Prostate gland (tissue), 2 donors: ENCODE data around the gene TRAPPC3L. TPM values are rescaled to one million over a fixed set of nuclear protein-coding genes. Genes with fewer than 3 reads are reported as not detected.

Experiments
- DNase-seq: peaks from one replicate; pipeline ENCODE4 v3.0.0-alpha.2; 2019; ENCODE audit warnings: low spot score
- H3K27ac ChIP-seq, 2 donors: fragments of 200-600 bp; sonication (generic); 2 replicates each; pipeline ENCODE4 v1.5.1; 2017 to 2019
- H3K27me3 ChIP-seq: fragments of 200-600 bp; sonication (generic); replicated peaks from 2 replicates; pipeline ENCODE4 v1.5.1; 2019; ENCODE audit not compliant: insufficient read depth
- H3K36me3 ChIP-seq, 2 donors: fragments of 200-600 bp; sonication (generic); 1 replicate in 1 of 2; 2 replicates in 1 of 2; pipeline versions ENCODE4 v1.5.1 to v1.8.1; 2017 to 2019
- H3K4me1 ChIP-seq: fragments of 200-600 bp; sonication (generic); replicated peaks from 2 replicates; pipeline ENCODE4 v1.5.1; 2019
- H3K4me3 ChIP-seq, 2 donors: fragments of 200-600 bp; sonication (generic); 2 replicates each; pipeline ENCODE4 v1.5.1; 2017 to 2019
- H3K9me3 ChIP-seq: fragments of 200-600 bp; sonication (generic); 2 replicates; pipeline ENCODE4 v1.5.1; 2017
- POLR2A ChIP-seq: fragments of 450-650 bp; IDR thresholded peaks from one replicate; pipeline ENCODE4 v1.6.1; 2016; ENCODE audit warnings: antibody characterized with exemption, mild to moderate bottlenecking
- POLR2AphosphoS5 ChIP-seq: sonication (generic); formaldehyde crosslinking; IDR thresholded peaks from one replicate; pipeline ENCODE4 v1.6.1; 2017; ENCODE audit warnings: antibody characterized with exemption
- WGBS: methylation state at CpG from one replicate; pipeline ENCODE4 v1.1.5; 2018; 5-methylcytosine and 5-hydroxymethylcytosine counted together
- intact Hi-C: fragments of 100-400 bp; cut with DNase I; formaldehyde crosslinking; loops from one replicate; pipeline ENCODE4 v1.14.2; 2022
- total RNA-seq, 2 donors: library from RNA; depleted of rRNA; stranded (reverse); fragments of >200 nt; gene quantifications; one replicate each; pipeline ENCODE4 v1.1.0, GENCODE V29; 2016
- TF ChIP-seq, protein P1 (sequence below), 4 experiments: fragments of 200-600 bp in 2 of 4; fragments of 450-650 bp in 2 of 4; sonication (generic) in 2 of 4; IDR thresholded peaks; 1 replicate in 3 of 4; 2 replicates in 1 of 4; pipeline ENCODE4 v1.5.1; 2016 to 2019; ENCODE audit warnings: antibody characterized with exemption in 4 of 4, mild to moderate bottlenecking in 2 of 4, moderate library complexity in 2 of 4

TRAPPC3L gene
- total RNA-seq, 2 donors from 2014 or later, result not detected

GRCh38 chr6:116450769-116451740 is 94.4 kb downstream of the TRAPPC3L start:
- intact Hi-C loops, result no loop called here
- no peak overlapping the region for H3K4me3 ChIP-seq
- no peaks in the 10 kb centered on the region for H3K9me3 ChIP-seq
- no peak overlapping the region for H3K27ac ChIP-seq
- WGBS, result 67% methylated on average over 9 of the region's 9 CpGs
- no peaks in the 10 kb centered on the region for H3K36me3 ChIP-seq
- no peaks in the 10 kb centered on the region for H3K4me1 ChIP-seq
- no peak for TF ChIP-seq POLR2AphosphoS5
- TF ChIP-seq, protein P1, sequence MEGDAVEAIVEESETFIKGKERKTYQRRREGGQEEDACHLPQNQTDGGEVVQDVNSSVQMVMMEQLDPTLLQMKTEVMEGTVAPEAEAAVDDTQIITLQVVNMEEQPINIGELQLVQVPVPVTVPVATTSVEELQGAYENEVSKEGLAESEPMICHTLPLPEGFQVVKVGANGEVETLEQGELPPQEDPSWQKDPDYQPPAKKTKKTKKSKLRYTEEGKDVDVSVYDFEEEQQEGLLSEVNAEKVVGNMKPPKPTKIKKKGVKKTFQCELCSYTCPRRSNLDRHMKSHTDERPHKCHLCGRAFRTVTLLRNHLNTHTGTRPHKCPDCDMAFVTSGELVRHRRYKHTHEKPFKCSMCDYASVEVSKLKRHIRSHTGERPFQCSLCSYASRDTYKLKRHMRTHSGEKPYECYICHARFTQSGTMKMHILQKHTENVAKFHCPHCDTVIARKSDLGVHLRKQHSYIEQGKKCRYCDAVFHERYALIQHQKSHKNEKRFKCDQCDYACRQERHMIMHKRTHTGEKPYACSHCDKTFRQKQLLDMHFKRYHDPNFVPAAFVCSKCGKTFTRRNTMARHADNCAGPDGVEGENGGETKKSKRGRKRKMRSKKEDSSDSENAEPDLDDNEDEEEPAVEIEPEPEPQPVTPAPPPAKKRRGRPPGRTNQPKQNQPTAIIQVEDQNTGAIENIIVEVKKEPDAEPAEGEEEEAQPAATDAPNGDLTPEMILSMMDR (IDR thresholded peaks at IDR 0.05), result no peak
- TF ChIP-seq POLR2A, result no peak
- H3K27me3 ChIP-seq, result no peaks in the 10 kb centered on the region
- no peak for DNase-seq

DNA sequence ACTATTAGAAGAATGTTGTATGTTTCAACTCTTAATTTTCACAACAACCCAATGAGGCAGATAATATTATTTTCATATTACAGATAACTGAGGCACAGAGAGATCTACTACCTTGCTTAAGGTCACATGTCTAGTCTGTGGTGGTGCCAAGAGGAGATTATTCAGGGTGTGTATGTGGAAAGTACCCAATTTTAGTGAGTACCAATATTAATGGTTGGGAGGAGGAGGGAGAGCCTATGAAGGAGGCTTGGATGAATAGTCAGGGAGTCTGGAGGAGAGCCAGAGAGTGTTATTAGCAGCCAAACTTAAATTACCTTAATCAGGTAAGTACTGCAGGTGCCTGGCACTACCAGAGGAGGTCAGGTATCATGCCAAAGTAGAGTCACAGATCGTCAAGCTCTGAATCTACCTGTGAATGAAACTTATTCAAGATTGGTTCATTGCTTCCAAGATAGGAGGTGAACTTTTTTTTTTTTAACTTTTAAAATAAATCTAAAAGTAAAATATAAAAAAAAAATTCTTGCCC is 95.2 kb downstream of the TRAPPC3L start:
- DNase-seq, result no peak
- Histone ChIP-seq H3K9me3 (no peaks in the 10 kb centered on the region), H3K27ac (no peak overlapping the region), H3K4me1 (no peaks in the 10 kb centered on the region), H3K27me3 (no peaks in the 10 kb centered on the region), H3K36me3 (no peaks in the 10 kb centered on the region), H3K4me3 (no peak overlapping the region)
- TF ChIP-seq POLR2AphosphoS5 (no peak), POLR2A (no peak)
- TF ChIP-seq, protein P1 (IDR thresholded peaks at IDR 0.05), result no peak
- intact Hi-C loops, result no loop called here
- 45% methylated on average over 1 of the region's 1 CpG for WGBS

DNA sequence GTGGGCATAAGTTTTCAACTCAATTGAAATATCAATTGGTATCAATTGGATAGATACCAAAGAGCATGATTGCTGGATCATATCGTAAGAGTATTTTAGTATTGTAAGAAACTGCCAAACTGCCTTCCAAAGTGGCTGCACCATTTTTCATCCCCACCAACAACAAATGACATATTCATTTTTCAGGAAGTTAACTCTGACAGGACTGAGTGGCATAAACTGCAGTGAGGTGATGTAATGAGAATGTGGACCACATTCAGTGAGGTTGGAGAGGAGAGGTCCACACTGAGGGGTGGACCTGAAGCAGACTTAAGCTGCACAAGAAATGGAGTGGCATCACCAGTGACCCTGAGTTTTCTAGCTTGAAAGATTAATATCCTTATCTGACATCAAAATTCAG is 95.9 kb downstream of the TRAPPC3L start:
- H3K4me1 ChIP-seq, result no peaks in the 10 kb centered on the region
- H3K4me3 ChIP-seq, result no peak overlapping the region
- H3K9me3 ChIP-seq, result no peaks in the 10 kb centered on the region
- no peaks in the 10 kb centered on the region for H3K27me3 ChIP-seq
- no peak for DNase-seq
- no peak overlapping the region for H3K27ac ChIP-seq
- 79% methylated on average over 1 of the region's 1 CpG for WGBS
- TF ChIP-seq POLR2AphosphoS5, result no peak
- TF ChIP-seq POLR2A, result no peak
- intact Hi-C loops, result loop anchor here (5.0 kb wide), 1 partner anchor 162 kb away; no protein-coding TSS in a partner anchor
- H3K36me3 ChIP-seq, result no peaks in the 10 kb centered on the region

DNA sequence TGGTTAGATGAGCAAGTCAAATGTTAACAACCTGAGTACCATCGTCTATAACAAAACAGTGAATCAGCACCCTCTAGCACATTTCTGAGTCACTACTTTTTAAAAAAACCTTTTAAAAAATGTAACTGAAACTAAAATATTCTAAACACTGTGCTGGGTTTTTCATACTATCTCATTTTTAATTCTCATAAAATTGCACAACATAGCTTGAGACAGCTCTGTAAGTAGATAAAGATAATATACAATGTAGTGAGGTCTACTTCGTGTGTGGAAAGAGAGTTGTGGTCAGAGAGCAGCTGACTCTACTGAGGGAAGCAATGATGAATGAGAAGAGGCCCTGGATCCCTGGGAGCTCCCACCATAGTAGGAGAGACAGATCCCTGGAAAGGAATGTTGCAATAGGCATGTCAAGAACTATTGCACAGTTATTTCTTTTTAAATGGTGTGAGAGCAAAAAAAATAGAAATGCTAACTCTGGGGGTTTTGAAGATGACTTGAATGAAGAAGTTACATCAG is 97.9 kb downstream of the TRAPPC3L start:
- DNase-seq, result no peak
- Histone ChIP-seq H3K36me3 (no peaks in the 10 kb centered on the region), H3K4me1 (no peaks in the 10 kb centered on the region), H3K9me3 (no peaks in the 10 kb centered on the region), H3K27ac (no peak overlapping the region), H3K4me3 (no peak overlapping the region), H3K27me3 (no peaks in the 10 kb centered on the region)
- 18% methylated on average over 2 of the region's 2 CpGs for WGBS
- TF ChIP-seq, protein P1 (IDR thresholded peaks at IDR 0.05), result no peak
- TF ChIP-seq POLR2AphosphoS5, result no peak
- no peak for TF ChIP-seq POLR2A
- intact Hi-C loops, result loop anchor here (5.0 kb wide), 1 partner anchor 160 kb away; no protein-coding TSS in a partner anchor

- no peak overlapping the region for H3K27ac ChIP-seq
- DNase-seq, result no peak
- TF ChIP-seq POLR2AphosphoS5, result no peak
- no peak for TF ChIP-seq POLR2A
- TF ChIP-seq, protein P1 (IDR thresholded peaks at IDR 0.05), result no peak
- H3K4me1 ChIP-seq, result no peaks in the 10 kb centered on the region
- intact Hi-C loops, result loop anchor here (5.0 kb wide), 1 partner anchor 160 kb away; no protein-coding TSS in a partner anchor
- no peaks in the 10 kb centered on the region for H3K36me3 ChIP-seq
- no peaks in the 10 kb centered on the region for H3K9me3 ChIP-seq
- H3K27me3 ChIP-seq, result no peaks in the 10 kb centered on the region
- WGBS, result 37% methylated on average over 3 of the region's 3 CpGs
- no peak overlapping the region for H3K4me3 ChIP-seq
Measured at GRCh38 chr6:116447052-116447451, 98.4 kb downstream of the TRAPPC3L start.
